HG02938 (cell line): ENCODE results near the gene ENDOU.

Experiments
- ATAC-seq: cut with Tn5 transposase; IDR thresholded peaks from one replicate; pipeline ENCODE4 v1.9.1; 2021; ENCODE audit warnings: mild to moderate bottlenecking, moderate library complexity; ENCODE audit not compliant: unreplicated experiment

Gene ENDOU

DNA sequence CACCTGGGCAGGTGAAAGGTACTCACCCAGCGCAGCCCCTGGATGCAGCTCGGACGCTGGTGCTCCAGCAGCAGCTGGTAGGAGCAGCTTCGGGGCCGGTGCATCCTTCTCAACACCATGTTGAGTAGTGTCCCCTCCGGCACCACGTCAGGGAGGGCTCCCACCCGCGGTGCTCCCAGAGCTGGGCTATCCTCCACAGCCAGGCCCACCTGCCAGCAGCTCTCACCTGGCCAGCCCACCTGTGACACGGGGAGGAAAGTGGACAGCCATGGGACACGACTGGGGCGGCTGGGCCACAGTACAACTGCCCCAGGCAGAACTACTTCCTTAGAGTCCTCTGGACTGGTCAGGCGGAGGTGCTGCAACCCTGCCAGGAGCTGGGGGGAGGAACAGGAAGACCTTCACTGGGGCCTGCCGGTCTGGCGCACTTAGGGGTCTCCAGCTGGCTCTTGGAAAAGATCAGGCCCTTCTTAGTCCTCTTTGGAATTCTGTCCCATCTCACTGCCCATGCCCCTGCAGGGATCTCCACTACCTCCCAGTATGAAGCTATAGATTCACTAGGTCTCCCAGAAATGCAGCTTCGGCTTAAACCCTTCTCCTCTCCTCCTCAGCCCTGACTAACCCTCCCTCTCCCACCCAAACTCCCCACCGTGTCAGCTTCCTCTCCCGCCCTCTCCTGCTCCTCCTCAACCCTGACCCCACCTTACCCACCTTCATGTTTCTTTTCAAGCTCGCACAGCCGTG lies 32.7 kb upstream of the ENDOU start:
- no peak for ATAC-seq

DNA sequence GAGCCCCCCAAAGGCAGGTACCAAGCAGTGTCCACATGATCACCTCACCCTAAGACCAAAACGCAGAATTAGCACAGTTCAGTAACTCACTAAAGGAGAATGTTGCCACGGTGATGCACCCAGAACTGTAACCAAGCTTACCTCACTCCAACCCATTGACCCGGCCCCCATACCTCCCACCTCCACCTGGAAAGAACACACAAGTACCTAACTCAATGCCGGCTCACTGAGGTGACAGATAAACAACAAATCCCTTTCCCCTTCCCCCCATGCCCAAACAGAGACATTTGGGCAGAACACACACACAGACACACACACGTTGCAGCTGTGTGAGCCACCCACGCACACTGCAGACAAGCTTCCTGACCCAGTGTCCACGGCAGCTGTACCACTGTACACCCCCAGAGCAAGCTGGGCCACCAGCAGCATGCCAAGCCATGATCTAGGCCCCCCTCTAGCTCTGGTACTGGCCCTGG lies 32.1 kb upstream of the ENDOU start:
- ATAC-seq, result no peak

DNA sequence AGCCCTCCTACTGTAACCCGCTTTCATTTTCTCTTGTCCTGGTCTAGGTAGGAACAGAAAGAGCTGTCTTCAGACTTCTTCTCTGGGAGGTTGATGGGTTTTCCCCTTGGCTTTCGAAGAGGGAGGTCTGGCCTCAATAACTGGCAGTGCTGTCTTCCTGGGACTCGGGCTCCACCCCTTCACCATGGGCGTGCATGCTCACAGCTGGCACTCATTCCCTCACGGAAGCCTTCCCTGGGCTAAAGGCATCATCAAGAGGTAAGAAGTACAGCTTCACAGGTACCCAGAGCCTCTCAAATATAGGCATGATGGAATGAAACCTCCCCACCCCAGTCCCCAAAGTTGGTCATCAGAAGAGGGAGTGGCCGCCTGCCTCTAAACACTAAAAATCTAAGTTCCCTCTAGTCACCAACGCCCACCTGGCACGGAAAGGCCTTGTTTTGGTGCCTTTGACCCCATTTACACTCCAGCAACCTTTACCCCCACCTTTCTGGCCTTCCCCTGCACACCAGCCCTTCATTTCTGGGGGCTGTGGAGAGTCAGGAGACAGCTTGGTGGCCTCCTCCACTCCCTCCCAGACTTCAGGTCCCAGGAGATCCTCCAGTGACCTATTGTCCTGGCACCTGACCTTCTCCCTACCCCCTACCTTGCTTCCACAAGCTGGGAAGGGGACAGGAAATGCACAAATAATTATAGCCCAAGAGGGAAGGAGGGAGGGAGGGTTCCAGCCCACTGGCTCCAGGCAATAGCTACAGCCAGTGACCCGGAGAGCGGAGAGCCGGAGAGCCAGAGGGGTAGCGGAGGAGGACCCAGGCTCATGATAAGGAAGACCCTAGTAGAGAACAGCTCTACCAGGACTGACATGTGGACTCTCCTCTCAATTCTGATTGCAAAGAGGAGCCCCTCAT lies 30.6 kb upstream of the ENDOU start:
- peak; percentile 62 for ATAC-seq

DNA sequence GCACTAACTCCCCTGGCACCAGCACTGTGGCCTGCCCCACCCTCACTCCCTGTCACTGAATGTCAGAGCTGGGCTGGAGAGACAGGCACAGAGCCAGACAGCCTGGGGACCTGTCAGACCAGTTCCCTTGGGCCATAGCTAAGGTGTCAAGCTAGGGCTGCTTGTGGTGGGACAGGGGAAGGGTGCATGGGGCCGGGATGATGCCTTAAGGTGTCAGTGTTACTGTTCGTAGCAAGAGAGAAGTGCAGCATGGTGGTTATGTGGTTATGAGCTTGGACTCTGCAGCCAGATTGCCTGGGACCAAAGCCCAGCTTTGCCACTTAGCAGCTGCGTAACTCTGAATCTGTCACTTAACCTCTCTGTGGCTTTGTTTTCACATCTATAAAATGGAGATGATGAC lies 29.6 kb upstream of the ENDOU start:
- ATAC-seq, result peak; percentile 12

DNA sequence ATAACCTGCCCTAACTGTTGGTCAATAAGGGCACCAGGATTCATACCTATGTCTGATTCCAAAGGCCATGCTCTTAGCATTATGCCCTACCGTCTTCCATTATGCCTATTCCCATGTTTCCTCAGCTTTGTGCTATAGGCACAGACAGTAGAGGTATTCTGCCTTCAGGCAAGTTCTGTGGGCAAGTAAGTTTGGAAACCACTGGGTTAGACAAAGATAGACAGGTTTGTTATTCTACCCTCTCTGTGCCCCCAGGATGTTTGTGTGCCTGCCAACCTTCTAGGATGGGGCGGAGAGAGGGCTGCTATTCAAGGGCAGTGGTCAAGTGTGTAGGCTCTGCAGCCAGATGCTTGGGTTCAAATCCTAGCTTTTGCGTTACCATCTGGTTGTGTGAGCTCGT lies 28.8 kb upstream of the ENDOU start:
- ATAC-seq, result no peak

DNA sequence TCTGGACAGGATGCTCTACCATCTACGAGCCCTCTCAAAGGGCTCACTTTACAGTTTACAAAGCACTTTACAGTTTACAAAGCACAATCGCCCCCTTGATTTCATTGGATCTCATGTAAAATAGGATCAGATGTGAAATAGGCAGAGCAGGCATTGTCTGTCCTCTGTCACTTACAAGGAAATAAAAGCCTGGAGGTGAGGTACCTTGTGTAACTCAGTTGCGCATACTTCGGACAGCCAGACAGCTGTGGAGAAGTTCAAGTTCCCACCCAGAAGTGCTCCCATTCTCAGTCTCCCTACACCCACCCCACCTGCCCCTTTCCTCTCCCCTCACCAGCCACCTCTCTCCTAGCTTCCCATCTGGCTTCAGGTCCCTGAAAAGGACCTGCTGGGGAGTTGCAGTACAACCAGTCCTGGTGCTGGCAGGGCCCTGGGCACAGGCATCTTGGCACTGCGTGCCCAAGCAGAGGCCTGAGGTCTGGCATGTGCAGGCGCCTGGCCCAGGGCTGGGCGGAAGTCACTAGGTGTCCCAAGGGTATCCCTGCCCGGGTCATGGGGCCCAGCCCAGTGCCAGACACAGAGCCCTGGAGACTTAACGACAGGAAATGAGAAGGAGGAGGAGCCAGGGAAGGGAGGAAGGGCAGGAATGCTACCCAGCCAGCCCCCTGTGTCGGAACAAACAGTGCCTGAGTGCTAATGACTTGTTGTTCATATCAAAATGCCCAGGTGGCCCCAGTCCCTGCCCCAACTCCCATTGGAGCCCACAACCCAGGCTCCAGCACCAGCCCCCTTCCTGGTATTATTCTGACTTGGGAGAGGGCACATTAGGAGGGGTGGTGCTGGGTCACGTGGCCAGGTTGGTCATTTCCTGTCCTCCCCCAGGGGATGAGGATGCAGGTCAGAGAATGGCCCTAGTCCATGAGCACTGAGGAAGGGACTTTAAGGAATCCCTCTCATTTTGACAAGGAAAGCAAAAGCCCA lies 28.0 kb upstream of the ENDOU start:
- ATAC-seq, result no peak

DNA sequence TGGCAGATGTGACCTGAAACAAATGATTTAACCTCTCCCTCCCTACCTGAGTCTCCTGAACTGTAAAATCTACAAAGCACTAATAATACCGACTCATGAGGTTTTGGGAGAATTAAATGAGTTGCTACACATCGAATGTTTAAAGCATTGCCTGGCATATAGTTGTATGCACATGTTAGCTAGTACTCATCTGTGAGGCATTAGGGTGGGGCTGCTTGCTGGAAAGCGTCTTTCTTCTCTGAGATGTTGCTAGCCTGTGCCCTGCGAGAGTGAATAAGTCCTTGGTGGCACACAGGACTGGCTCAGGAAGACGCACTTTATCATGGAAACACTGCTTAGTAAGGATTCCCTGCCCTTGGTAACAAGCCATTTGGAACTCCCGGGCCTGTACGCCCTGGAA lies 27.3 kb upstream of the ENDOU start:
- no peak for ATAC-seq

DNA sequence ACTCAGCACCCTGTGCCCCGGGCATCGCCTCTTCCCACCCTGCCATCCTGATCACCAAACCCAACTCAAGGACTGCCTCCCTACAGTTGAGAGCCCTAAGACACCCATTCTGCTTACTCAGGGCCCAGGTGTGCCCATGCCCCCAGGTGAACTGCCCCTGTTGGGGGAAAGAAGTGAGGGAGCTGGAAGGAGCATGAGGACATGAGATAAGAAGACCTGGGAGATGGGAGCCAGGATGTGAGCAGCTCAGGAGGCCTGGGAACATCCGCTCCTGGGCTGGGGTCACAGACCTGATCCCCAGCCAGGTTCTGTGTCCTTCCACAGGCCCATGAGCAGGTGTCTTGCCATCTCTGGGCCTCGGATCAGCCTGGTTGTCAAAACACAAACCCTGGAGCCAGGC lies 26.8 kb upstream of the ENDOU start:
- no peak for ATAC-seq

DNA sequence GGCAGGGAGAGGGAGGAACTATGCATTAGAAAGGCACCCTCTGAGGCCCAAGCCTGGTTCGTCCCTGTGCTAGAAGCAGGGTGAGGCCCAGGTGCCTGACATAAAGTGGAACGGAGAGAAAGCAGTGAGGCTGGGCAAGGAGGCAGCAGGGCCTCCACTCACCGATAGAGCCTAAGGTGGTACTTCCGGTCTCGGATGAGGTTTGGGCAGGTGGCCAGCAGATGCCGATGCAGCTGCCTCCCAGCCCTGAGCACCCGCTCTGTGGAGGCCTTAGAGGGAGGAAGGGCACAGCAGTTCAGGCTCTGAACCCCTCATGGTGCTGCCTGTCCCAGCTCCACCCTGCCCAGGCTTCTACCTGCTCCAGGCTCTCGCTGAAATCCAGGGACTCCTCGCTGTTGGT lies 26.3 kb upstream of the ENDOU start:
- no peak for ATAC-seq

DNA sequence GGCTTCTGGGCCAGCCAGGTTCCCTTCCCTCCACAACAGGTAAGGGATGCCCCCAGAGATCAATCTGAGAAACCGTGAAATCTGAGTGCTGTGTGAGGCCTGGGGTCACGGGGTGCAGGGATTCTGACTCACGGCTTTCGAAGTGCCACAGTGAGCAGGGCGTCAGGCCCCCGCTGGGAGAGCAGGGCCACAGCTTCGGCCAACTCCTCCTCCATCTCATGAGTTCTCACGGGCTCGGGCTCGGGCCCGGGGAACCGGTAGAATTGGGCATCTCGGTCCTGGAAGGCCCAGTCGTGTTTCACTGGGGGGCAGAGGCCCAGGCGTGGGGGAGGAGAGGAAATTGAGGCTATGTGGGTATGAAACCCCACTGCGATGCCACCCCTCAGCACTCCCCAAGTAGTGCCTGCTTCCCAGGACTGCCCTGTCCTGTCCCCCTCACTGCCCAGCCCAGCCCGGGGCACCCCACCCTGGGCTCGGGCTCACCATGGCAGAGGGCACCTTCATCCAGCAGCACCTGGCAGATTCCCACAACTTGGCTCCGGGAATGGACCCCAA lies 25.7 kb upstream of the ENDOU start:
- ATAC-seq, result no peak

DNA sequence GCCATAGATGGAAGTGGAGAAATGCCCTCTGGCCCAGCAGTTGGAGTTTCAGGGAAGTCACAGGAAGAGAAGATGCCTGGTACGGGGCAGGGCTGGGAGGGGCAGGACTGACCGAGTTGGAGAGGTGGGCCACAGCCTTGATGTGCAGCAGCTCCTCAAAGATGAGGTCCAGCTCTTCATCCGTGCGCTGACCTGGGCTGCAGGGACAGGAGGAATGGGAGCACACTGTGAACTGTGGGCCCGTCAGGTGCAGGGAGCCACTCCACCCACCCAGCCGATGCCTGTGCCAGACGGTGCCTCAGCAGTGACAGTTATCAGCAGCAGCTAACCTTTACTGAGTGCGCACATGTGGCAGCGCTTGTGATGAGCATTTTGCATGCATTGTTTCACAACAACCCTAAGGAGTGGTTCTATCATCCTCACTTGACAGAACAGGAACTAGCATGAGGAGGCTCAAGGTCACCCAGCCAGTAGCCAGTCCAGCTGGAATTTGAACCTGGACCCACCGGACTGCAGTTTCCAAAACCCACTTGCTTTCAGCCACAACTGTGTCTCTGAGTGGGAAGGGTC lies 25.0 kb upstream of the ENDOU start:
- no peak for ATAC-seq

DNA sequence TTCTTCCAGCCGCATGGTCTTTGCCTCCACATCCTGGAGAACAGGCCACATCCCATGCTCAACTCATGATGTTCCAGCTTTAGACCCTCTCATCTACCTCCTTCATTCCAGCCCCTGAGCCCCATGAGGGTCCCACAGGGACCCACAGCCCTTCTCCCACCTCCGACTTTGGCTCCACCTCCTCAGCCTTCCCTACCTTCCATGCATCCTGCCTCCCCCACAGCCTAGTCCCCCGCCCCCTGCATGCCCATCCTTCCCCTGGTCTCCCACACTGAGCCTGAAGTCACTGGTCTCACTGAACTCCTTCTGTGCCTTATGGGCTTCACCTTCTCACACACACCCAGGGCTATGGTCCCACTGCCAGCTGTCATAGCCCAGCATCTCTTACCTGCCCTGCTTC lies 23.6 kb upstream of the ENDOU start:
- no peak for ATAC-seq

DNA sequence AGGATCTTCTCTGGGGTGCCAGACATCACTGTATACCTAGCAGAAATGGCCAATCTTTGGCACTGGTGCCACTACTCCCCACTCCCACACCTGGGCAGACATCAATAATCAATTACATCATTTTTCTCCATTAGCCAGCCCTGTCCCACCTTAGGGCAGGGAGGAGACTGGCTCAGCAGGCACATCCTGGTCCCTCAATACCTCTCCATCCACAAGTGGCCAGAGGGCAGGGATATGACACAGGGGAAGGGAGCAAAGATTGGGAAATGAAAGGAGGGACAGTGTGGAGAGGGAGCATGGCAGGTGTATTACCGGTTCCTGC lies 23.2 kb upstream of the ENDOU start:
- ATAC-seq, result no peak

DNA sequence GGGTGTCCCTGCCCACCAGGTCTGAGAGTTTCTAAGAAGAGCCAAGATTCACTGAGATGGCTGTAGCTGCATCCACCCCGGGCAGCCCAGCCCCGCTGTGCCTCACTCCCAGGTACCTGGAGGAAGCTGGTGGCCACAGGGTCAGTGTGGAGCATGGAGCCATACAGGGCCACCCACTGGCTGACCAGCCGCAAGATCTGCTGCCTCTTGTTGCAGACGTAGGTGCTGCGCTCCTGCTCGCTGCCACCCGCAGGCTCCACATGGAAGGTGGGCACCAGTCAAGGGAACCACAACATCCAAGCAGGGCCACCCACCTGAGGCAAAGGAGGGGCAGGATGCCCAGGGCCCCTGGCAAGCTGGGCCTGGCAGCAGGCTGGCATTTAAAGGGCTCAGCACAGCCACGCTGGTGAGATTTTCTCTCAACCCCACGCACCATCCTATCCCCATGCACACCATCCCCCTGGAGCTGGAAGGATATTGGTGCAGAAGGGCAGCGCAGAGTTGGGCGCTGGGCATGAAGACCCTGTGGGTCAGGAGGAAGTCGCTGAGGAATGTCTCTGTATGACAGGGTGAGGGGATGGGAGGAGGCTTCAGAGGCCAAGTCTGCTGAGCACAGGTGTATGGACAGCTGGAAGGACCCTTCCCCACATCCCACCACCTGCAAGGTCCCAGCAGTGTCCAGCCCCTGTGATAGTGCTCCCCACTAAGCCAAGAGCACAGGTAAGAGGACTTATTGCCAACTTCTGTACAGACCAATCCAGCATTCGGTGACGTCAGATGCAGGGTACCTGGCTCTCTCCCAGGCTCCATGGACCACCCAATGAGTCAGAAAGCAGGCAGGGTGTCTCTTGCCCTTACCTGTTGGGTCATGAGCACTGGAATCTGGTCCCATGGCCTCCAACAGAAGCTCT lies 22.6 kb upstream of the ENDOU start:
- ATAC-seq, result no peak

DNA sequence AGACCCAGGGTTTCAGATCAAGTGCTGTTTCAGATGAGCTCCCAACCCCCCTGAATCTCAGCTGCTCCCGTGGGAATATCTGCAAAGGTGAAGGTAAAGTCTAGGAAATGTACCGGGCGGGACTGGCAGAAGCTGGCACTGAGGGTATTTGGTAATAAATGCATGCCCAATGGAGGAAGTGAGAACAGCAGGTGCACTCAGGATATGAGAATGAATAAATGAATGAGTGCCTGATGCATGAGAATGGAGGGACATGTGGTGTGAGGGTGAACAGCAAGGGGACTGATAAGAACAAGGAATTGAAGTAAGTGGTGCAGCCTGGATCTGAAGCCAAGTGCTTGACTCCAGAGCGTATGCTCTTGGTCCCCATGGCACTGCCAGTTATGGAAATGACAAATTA lies 21.8 kb upstream of the ENDOU start:
- ATAC-seq, result no peak

DNA sequence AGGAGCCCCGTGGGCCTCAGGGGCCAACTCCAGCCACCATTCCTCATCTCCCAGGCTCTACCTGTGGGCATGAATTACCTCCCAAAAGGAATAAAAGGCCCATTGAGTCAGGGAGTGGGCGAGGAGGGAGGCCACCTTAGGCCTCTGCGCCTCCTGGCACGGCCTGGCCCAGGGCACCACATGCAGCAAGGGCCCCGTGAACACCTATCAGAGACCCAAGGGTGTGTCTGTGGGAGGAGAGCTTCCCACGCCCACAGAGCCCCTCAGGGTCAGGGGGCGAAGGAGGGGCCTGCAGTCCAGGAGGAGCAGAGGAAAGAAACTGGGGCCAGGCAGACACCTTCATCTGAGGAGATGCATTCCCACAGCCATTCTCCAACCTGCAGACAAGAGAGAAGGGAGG lies 21.2 kb upstream of the ENDOU start:
- ATAC-seq, result no peak

DNA sequence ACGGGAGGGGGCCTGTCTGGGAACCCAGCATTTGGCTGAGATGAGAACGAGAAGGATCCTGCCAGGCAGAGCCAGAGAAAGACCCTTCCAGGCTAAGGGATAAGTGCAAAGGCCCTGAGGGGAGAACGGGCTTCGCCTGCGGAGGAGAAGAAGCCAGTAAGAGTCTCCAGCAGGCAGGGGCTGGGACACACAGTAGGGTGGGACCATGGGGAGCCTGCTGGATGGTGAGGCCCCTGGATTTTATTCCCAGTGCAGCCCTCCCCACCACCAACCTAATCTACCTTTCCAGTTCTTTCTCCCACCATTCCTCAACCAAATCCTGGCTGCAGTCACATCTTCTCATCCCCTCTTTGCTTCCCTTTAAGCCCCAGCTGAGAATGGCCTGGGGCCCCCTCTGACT lies 20.8 kb upstream of the ENDOU start:
- ATAC-seq, result no peak

DNA sequence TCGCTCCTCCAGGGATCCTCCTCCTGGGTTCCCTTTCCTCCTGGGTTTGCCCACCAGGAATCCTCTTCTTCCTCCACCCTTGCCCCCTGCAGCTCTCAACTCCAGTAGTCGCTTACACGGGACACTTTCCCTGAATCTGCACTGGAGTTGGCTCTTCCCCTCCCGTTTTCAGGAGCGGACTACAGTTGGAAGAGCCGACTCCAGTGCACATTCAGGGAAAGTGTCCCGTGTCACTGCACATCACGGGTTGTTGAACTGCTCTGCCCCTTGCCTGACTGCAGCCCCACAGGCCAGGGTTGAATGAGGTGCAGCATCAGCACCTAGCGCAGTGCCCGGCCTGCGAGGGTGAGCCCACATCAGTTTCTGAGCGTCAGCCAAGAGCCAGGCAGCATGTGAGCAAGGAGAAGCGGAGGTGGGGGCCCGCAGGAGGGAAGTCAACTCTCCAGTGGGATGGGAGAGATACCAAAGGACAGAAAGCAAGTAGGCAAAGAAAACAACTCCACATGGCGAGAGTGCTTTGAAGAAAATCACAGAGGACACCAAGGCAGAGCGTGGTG lies 20.3 kb upstream of the ENDOU start:
- ATAC-seq, result no peak

DNA sequence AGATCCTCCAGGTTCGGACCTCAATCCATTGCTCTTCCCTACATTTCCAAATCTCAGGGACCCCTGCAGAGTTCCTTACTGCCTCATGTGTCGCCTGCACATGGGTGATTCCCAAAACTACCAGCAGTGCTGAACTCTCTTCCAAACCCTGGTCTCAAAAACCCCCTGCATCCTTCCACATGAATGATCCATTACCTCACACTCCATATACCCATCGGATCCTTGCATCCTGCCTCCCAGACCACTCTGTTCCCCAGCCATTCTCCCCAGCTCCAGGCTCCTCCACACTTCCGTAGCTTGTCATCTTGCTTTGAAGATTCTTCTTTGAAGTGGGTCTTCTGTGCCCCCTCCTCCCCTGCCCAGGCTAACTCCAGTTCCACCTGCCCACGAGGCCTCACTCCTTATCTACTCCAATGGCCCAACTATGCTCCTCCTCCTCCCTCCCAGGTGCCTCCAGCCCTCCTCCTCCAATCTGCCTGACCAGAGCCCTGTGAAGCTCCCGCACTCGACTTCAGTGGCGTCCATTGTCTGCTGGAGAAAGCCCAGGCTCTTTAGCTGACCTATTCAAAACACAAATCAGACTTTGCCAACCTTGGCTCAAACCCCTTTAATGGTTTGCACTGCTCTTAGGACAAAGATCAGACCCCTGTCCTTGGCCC lies 19.6 kb upstream of the ENDOU start:
- no peak for ATAC-seq
